Muscle of arm (tissue), 14 donors: ENCODE data around the gene MTERF2. TPM values are rescaled to one million over a fixed set of nuclear protein-coding genes. Genes with fewer than 3 reads are reported as not detected.
"Not testable (repeated sequence)": the region's sequence is repeated elsewhere in the genome, so short reads cannot be mapped to it uniquely, and the experiment has no call there.

ENCODE experiments used
- DNase-seq: peaks from one replicate; pipeline ENCODE4 v3.0.0-alpha.2; 2013
- long read RNA-seq, 11 donors: transcript quantifications; one replicate each; lab custom pipeline, GENCODE V29; 2026
- polyA plus RNA-seq, 12 donors: library from polyadenylated mRNA; unstranded; fragments of 120-200 nt; gene quantifications; one replicate each; pipeline ENCODE4 v1.2.1, GENCODE V29; 2013; ENCODE audit not compliant: insufficient read length in 12 of 12

Gene MTERF2
- polyA plus RNA-seq, result 100 to 1,000 TPM in 1 of 12 donors, 10 to 100 TPM in 11; 24.6 to 132 (median 32.2) TPM
- long read RNA-seq, donor 1, transcript MTERF2-207 (2 exons, 3,235 nt), result major isoform, 6 of 9 reads
- long read RNA-seq, donor 1, partial matches to known transcripts, result 0 of 9 reads
- long read RNA-seq, donor 1, other reads (novel, unspliced or antisense), result 0 of 9 reads
- long read RNA-seq, donor 2, transcript MTERF2-207 (2 exons, 3,235 nt), result major isoform, 7 of 20 reads
- long read RNA-seq, donor 2, transcript MTERF2-201 (3 exons, 1,790 nt), result major isoform, 7 of 20 reads
- long read RNA-seq, donor 2, transcript MTERF2-202 (3 exons, 1,763 nt), result minor isoform, 5 of 20 reads
- long read RNA-seq, donor 2, partial matches to known transcripts, result 0 of 20 reads
- long read RNA-seq, donor 2, other reads (novel, unspliced or antisense), result 0 of 20 reads
- long read RNA-seq, donor 3, partial matches to known transcripts, result 0 of 3 reads
- long read RNA-seq, donor 3, other reads (novel, unspliced or antisense), result 0 of 3 reads
- long read RNA-seq, donor 4, transcript MTERF2-201 (3 exons, 1,790 nt), result major isoform, 6 of 8 reads
- long read RNA-seq, donor 4, partial matches to known transcripts, result 0 of 8 reads
- long read RNA-seq, donor 4, other reads (novel, unspliced or antisense), result 0 of 8 reads
- long read RNA-seq, donor 5, result 0 reads
- long read RNA-seq, donor 6, partial matches to known transcripts, result 0 of 8 reads
- long read RNA-seq, donor 6, other reads (novel, unspliced or antisense), result 0 of 8 reads
- long read RNA-seq, donor 7, transcript MTERF2-207 (2 exons, 3,235 nt), result major isoform, 5 of 11 reads
- long read RNA-seq, donor 7, partial matches to known transcripts, result 0 of 11 reads
- long read RNA-seq, donor 7, other reads (novel, unspliced or antisense), result 0 of 11 reads
- long read RNA-seq, donor 8, transcript MTERF2-201 (3 exons, 1,790 nt), result major isoform, 6 of 12 reads
- long read RNA-seq, donor 8, partial matches to known transcripts, result 0 of 12 reads
- long read RNA-seq, donor 8, other reads (novel, unspliced or antisense), result 0 of 12 reads
- long read RNA-seq, donor 9, transcript MTERF2-201 (3 exons, 1,790 nt), result major isoform, 7 of 16 reads
- long read RNA-seq, donor 9, partial matches to known transcripts, result 0 of 16 reads
- long read RNA-seq, donor 9, other reads (novel, unspliced or antisense), result 0 of 16 reads
- long read RNA-seq, donor 10, transcript MTERF2-201 (3 exons, 1,790 nt), result major isoform, 8 of 14 reads
- long read RNA-seq, donor 10, partial matches to known transcripts, result 0 of 14 reads
- long read RNA-seq, donor 10, other reads (novel, unspliced or antisense), result 0 of 14 reads
- long read RNA-seq, donor 11, transcript MTERF2-202 (3 exons, 1,763 nt), result minor isoform, 6 of 20 reads
- long read RNA-seq, donor 11, transcript MTERF2-207 (2 exons, 3,235 nt), result major isoform, 10 of 20 reads
- long read RNA-seq, donor 11, partial matches to known transcripts, result 0 of 20 reads
- long read RNA-seq, donor 11, other reads (novel, unspliced or antisense), result 0 of 20 reads

GRCh38 chr12:106986625-106987389, at the start of gene MTERF2:
MTERF2 (minus strand) TSS chr12:106987146; CDS start chr12:106978714, 8,432 bp downstream.
- peak; percentile 96 for DNase-seq

- DNase-seq, result no peak
Observed at GRCh38 chr12:107035733-107036132, 48.8 kb upstream of the MTERF2 start.

DNA sequence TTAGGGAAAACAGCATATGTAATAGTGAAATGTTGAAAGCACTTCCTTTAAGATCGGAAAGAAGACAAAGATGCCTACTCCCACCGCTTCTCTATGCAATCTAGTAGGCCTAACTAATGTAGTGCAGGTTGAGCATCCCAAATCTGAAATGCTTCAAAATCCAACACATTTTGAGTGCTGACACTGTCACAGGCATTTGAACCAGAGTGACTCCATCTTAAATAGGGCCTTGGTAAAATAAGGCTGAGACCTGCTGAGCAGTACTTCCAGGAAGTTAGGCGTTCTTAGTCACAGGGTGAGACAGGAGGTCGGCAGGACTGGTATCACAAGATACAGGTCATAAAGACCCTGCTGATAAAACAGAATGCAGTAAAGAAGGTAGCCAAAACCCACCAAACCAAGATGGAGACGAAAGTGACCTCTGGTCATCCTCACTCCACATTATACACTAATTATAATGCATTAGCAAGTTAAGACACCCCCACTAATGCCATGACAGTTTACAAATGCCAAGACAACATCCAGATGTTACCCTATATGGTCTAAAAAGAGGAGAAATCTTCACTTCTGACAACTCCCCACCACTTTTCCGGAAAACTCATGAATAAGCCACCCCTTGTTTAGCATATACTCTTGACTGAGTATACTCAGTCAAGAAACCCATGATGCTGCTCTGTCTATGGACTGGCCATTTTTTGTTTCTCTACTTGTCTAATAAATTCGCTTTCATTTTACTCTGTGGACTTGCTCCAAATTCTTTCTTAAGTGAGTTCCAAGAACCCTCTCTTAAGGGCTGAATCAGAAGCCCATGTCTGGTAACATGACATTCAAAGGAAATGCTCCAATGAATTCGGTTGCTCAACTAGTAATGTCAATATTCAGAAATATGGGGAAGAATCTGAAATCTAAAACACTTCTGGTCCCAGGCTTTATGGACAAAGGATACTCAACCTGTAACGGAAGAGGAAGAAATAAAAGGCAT, 47.1 kb upstream of the MTERF2 start:
- DNase-seq, result no peak

DNA sequence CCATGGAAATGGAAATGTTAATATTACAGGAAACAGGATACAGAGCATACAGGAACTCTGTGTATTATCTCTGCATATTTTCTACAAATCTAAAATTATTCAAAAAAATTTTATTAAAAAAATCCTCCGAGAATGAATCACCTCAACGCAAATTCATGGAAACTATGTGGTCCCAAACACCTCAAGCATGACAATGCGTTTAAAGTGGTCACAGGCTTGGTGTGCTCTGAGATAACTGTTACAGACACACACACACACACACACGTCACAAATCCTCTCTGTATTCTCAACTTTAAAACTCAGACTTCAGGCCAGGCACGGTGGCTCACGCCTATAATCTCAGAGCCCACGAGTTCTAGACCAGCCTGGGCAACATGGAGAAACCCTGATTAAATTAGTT, 45.3 kb upstream of the MTERF2 start:
- no peak for DNase-seq

- DNase-seq, result no peak
Observed at GRCh38 chr12:107031061-107031460, 44.1 kb upstream of the MTERF2 start.

DNA sequence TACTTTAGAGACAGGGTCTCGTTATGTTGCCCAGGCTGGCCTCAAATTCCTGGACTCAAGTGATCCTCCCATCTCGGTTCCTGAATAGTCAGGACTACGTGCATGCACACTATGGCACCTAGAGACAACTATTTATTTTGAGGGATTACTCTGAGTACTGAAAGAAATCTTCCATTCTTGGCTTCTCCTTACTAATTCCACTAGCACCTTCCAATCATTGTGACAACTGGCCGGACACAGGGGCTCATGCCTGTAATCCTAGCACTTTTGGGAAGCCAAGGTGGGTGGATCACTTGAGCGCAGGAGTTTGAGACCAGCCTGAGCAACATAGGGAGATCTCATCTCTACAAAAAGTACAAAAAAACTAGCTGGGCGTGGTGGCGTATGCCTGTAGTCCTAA, 42.1 kb upstream of the MTERF2 start:
- peak; percentile 61 for DNase-seq

- peak; percentile 91 for DNase-seq
Observed at GRCh38 chr12:107027636-107028053, 40.7 kb upstream of the MTERF2 start.

- peak; percentile 60 for DNase-seq
Observed at GRCh38 chr12:107026806-107027635, 40.1 kb upstream of the MTERF2 start.

- not testable (repeated sequence) for DNase-seq
Observed at GRCh38 chr12:107026356-107026755, 39.4 kb upstream of the MTERF2 start.

GRCh38 chr12:107025671-107026070, 38.7 kb upstream of the MTERF2 start:
- no peak for DNase-seq

DNA sequence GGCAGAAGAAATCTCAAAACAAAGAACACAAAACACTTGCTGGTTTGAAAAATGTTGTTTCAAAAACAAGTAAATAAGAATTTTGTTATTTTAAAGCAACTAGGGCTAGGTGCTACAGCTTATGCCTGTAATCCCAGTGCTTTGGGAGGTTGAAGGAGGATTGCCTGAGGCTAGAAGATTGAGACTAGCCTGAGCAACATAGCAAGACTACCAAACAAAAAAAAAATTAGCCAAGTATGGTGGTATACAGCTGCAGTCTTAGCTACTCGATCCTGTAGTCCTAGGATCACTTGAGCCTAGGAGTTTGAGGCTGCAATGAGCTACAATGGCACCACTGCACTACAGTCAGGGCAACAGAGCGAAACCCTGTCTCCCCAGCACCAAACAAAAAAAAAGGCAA, 32.6 kb upstream of the MTERF2 start:
- no peak for DNase-seq

- no peak for DNase-seq
Observed at GRCh38 chr12:107017042-107017441, 30.1 kb upstream of the MTERF2 start.

DNA sequence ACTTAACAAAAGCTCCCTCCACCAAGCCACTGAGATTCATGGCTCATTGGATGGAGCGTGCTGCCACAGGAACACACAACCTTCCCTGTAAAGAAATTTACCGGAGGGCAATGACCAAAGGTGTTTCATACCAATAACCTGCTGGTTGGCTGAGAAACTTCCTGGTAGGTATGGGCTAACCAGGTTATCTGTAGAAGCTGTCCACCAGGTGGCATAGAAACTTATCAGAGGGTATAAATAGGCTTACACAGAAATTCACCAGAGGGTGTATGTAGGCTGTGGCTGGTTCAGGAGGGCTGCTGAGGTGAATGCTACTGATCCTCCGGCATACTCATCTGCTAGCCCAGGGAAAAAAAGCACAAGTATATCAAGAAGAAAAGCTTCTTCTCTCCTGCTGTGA, 27.1 kb upstream of the MTERF2 start:
- no peak for DNase-seq

DNA sequence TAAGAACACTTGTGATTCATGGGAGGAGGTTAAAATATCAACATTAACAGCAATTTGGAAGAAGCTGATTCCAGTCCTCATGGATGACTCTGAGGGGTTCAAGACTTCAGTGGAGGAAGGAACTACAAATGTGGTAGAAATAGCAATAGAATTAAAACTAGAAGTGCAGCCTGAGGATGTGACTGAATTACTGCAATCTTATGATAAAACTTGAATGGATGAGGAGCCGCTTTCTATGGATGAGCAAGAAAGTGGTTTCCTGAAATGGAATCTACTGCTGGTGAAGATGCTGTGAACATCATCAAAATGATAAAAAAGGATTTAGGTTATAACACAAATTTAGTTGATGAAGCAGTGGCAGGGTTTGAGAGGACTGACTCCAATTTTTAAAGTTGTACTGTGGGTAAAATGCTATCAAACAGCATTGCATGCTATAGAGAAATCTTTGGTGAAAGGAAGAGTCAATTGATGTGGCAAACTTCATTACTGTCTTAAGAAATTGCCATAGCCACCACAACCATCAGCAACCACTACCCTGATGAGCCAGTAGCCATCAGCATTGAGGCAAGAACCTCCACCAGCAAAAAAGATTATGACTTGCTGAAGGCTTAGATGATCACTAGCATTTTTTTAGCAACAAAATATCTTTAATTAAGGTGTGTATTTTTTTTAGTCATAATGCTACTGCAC, 25.9 kb upstream of the MTERF2 start:
- no peak for DNase-seq

DNA sequence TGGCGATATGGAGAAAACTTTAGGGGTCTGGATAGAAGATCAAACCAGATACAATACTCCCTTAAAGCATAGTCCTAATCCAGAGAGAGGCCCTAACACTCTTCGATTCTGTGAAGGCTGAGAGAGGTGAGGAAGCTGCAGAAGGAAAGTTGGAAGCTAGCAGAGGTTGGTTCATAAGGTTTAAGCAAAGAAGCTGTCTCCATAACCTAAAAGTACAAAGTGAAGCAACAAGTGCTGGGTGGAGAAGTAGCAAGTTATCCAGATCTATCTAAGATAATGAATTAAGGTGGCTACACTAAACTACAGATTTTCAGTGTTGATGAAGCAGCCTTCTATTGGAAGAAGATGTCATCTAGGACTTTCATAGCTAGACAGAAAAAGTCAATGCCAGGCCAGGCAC, 24.6 kb upstream of the MTERF2 start:
- no peak for DNase-seq

GRCh38 chr12:107007411-107007810, 20.5 kb upstream of the MTERF2 start:
- no peak for DNase-seq

DNA sequence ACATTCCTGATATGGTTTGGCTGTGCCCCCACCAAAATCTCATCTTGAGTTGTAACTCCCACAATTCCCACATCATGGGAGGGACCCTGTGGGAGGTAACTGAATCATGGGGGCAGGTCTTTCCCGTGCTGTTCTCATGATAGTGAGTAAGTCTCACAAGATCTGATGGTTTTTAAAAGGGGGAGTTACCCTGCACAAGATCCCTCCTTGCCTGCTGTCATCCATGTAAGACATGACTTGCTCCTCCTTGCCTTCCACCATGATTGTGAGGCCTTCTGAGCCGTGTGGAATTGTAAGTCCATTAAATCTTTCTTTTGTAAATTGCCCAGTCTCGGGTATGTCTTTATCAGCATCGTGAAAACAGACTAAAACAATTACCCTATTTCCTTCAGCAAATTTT, 15.7 kb upstream of the MTERF2 start:
- DNase-seq, result not testable (repeated sequence)

DNA sequence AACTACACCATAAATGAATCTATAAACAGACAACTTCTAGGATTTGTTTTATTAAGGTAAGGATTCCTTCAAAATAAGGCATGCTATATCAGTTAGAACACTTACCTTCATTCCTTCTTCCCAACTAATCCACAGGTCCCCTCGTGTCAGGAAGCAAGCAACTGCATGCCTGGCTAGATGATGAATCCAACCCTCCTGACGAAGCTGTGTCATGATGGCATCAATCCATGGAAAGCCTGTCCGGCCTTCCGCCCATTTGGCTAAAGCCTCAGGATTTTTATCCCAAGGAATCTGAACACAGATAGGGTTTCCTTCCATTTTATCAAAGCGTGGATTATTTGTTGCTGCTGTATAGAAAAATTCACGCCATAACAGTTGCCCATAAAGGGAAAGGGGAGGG, 12.5 kb upstream of the MTERF2 start:
- no peak for DNase-seq
